Right lung (tissue), 5 donors: ENCODE results near the gene ARHGDIA. TPM values are rescaled to one million over a fixed set of nuclear protein-coding genes. Genes with fewer than 3 reads are reported as not detected.

Source experiments
- DNase-seq, 2 donors: peaks; one replicate each; pipeline ENCODE4 v3.0.0-alpha.2; 2013
- polyA plus RNA-seq, 5 donors: library from polyadenylated mRNA; unstranded; fragments of 120-200 nt; gene quantifications; one replicate each; pipeline versions ENCODE4 v1.2.1 to v1.2.3, GENCODE V29; 2013; ENCODE audit warnings: inconsistent platforms in 1 of 5, low replicate concordance in 1 of 5; ENCODE audit not compliant: insufficient read length in 5 of 5, insufficient read depth in 1 of 5

ARHGDIA gene
- polyA plus RNA-seq, 5 donors, result 109 to 300 (median 150) TPM

DNA sequence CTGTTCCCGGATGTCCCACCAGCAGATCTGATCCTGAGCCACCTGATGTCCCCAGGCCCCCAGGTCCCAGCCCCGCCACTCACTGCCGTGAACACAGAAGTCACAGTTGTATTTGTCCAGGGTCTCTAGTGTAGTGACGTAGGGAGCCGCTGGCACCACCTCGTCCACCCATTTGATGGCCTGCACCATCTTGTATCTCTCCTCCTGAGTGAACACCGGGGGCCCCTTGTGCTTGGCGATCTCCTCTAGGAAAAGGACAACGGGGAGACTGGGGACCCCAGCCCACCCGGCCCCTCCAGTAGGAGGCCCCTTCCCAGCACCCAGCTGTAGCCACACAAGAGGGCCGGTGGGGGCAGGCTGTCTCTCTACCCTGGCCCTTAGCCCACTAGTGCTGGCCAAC lies 37.7 kb upstream of the ARHGDIA start:
- DNase-seq, result no peak

DNA sequence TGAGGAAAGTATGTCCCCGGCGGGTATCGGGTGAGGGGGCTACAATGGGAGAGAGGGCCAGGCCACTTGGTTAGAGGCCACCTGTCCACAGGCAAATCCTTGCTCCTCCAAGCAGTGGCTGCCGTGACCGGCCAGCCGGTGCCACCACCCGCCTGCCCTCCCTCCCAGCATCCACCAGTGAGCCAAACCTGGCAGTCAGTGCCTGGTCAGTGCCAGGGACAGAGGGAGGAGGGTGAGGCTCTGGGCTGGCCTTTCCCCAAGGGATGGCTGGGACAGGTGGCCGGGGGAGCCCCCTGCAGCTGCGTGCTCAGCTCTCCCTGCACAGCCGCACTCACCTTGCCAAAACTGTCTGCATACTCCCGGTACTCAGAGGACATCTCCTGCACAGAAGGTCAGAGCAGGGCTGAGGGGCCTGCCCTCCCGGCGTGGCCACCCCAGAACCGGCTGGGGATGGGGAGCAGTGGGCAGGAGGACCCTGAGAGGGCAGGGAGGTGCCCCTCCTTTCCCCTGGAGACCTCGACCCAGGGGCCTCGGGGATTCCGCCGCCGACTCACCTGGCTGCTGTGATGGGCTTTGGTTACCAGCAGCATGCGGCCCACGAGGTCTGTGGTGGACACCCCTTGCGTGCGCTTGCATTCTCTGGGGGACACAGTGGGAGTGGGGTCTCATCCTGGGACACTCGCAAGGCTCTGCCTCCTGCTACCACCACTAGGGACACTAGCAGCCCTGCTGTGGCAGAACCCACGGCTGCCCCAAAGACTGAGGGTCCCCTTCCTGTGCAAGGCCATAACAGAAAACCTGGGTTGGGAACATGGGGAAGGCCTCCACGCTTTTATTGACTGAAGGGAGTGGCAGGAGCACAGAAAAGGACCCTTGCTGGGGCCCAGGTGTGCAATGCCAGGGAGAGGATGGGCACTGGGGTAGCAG lies 36.3 kb upstream of the ARHGDIA start:
- no peak for DNase-seq

GRCh38 chr17:81906476-81907218 lies 35.5 kb upstream of the ARHGDIA start:
- DNase-seq, result no peak

- DNase-seq, result no peak
Observed at GRCh38 chr17:81905993-81906392, 34.9 kb upstream of the ARHGDIA start.

- DNase-seq, result no peak
Observed at GRCh38 chr17:81905424-81905875, 34.3 kb upstream of the ARHGDIA start.

DNA sequence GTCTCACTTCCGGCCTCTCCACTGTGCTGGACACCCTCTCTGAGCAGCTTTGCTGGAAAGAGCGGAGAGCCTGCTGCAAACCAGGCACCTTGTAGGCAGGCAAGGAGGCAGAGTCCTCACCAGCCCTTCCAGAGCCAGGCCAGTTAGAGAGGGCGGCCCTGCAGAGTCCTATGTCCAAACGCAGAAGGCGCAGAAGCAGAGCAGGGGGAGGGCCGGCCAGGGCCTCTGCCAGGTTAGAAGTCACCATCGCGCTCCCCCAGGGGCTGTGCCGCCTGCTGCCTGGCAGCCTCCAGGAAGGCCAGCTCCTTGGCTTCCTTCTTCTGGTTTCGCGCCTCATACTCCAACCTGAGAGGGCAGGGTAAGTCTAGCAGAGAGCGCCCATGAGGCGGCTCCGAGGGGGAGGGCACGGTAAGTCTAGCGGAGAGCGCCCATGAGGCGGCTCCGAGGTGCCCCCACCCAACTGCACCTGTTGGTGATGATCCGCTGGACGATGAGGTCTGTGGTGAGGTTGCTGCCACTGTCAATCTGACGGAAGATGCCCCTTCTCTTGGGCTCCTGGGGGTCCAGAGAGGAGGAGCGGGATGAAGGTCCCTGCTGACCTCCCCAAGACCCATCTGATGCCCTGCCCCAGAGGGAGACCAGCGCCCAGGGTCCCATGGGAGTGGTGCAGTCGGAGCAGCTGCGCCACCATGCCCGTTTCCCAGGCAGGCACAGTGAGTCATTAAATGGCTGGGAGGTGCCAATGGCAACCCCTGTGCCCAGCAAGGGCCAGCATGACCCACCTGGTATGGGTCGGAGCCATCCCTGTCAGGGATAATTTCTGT lies 33.7 kb upstream of the ARHGDIA start:
- DNase-seq, result no peak

GRCh38 chr17:81903896-81904599 lies 32.9 kb upstream of the ARHGDIA start:
- DNase-seq, result no peak

- no peak for DNase-seq
Observed at GRCh38 chr17:81903415-81903831, 32.3 kb upstream of the ARHGDIA start.

- no peak for DNase-seq
Observed at GRCh38 chr17:81902653-81903414, 31.7 kb upstream of the ARHGDIA start.

- DNase-seq, result no peak
Observed at GRCh38 chr17:81902023-81902652, 31.0 kb upstream of the ARHGDIA start, which contains the start of gene NPB. TSS of gene NPB (plus strand) at chr17:81902238. CDS start at chr17:81902278, 40 bp downstream.

- no peak for DNase-seq
Observed at GRCh38 chr17:81901167-81902022, 30.3 kb upstream of the ARHGDIA start.

DNA sequence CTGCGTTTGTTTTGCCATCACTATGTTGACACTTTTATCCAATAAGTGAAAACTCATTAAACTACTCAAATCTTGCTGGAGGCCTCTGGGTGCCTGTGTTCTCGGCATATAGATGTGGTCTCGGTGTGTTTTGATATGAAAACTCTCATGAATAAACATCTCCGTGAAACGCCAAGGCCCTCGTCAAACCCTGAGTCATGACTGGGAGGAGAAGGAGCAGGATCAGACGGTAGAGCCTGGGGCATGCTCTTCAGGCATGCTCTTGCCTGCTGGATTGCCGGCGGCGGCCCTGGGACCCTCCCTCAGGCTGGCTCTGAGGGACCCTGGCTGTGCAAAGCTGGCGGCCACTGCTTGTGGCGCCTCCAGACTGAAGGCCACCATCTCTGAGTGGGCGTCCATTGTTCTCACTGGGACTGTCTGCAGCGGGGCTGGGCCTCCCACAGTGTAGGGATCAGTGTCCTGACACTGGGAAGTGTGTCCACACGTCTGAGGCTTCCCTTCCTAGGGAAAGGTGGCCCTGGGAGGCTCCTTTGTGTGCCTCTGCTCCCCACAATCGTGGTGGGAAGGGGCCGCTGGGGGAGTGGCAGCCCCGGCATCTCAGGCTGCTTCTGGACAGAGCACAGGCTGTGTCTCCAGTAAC lies 29.2 kb upstream of the ARHGDIA start:
- no peak for DNase-seq

GRCh38 chr17:81899514-81900166 lies 28.5 kb upstream of the ARHGDIA start:
- no peak for DNase-seq

- no peak for DNase-seq
Observed at GRCh38 chr17:81898885-81899284, 27.7 kb upstream of the ARHGDIA start.

DNA sequence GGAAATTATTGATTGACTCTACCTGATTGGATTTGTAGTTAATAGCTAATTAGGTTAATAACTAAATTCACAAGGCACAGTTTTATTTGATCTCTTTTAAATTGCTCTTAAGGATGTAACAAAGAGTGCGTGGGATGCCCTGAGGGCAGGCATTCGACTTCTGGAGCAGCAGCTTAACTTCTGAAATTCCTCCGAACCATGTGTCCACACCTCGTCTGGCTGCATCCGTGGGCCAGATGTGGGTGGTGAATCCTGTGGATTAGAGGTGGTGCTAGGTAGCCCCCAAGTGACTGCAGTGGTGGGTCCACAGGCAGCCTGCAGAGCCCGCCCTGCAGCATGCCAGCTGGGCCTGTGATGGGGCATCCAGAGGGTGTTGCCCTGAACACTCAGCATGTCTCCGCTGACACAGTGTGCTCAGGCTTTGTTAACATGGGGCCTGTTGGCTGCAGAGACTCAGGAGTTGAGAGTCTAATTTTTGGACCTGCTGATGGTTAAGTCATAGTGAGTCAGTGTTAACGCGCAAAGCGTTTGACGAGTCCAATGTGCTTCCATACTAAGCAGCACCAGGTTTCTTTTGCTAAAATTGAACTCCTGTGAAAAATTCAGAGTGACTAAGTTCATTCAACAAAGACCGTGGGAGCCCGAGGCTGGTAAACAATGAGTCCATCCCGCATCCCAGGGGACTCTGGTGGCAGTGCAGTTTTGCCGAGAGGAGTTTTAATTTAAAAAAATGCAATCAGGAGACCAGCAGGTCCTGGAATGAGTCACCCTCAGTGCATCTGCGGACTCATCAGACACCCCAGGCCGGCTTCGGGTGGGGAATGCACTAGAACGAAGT lies 27.1 kb upstream of the ARHGDIA start:
- DNase-seq, result no peak

DNA sequence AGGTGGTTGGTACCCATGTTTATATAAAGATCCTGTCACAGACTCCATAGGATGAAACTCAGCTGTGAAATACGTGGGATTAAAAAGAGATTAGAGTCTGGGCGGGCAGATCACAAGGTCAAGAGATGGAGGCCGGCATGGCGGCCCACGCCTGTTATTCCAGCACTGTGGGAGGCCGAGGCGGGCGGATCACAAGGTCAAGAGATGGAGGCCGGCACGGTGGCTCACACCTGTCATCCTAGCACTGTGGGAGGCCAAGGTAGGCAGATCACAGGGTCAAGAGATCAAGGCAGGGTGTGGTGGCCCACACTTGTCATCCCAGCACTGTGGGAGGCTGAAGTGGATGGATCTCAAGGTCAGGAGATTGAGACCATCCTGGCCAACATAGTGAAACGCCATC lies 24.3 kb upstream of the ARHGDIA start:
- no peak for DNase-seq

GRCh38 chr17:81891303-81891552 lies 20.1 kb upstream of the ARHGDIA start:
- DNase-seq, result no peak
